OCI-LY1 (cell line): ENCODE data around the gene TMEM63B.

ENCODE experiments used
- H2AFZ ChIP-seq: fragments of 200-600 bp; sonication (generic), shearing (Covaris generic); 2 replicates; pipeline ENCODE4 v1.6.0; 2014; ENCODE audit warnings: antibody characterized with exemption, mild to moderate bottlenecking, low read length
- H3F3A ChIP-seq: fragments of 200-600 bp; sonication (generic), shearing (Covaris generic); 2 replicates; pipeline ENCODE4 v1.6.0; 2014; ENCODE audit warnings: mild to moderate bottlenecking, antibody characterized with exemption, low read length, moderate library complexity; ENCODE audit not compliant: insufficient read depth
- H3K27ac ChIP-seq: fragments of 200-600 bp; sonication (generic); 2 replicates; pipeline ENCODE4 v1.5.1; 2014; ENCODE audit warnings: low read length, mixed run types, mild to moderate bottlenecking, low read depth; ENCODE audit not compliant: poor library complexity, severe bottlenecking
- H3K27me3 ChIP-seq: fragments of 200-600 bp; sonication (generic); 2 replicates; pipeline ENCODE4 v1.6.0; 2014; ENCODE audit warnings: antibody characterized with exemption, mild to moderate bottlenecking, low read length, moderate library complexity; ENCODE audit not compliant: insufficient read depth
- H3K36me3 ChIP-seq: fragments of 200-600 bp; sonication (generic); 2 replicates; pipeline ENCODE4 v1.6.1; 2014; ENCODE audit warnings: mild to moderate bottlenecking, antibody characterized with exemption, low read length, moderate library complexity, mixed read lengths; ENCODE audit not compliant: insufficient read depth
- H3K4me1 ChIP-seq: fragments of 200-600 bp; sonication (generic); 2 replicates; pipeline ENCODE4 v1.5.1; 2014; ENCODE audit warnings: mild to moderate bottlenecking, low read length, moderate library complexity; ENCODE audit not compliant: insufficient read depth, severe bottlenecking
- H3K4me2 ChIP-seq: fragments of 200-600 bp; sonication (generic), shearing (Covaris generic); 2 replicates; pipeline ENCODE4 v1.6.1; 2014; ENCODE audit warnings: low read length
- H3K4me3 ChIP-seq: fragments of 200-600 bp; sonication (generic); 2 replicates; pipeline ENCODE4 v1.5.1; 2014; ENCODE audit warnings: low read length, low read depth, mild to moderate bottlenecking, mixed read lengths; ENCODE audit not compliant: poor library complexity, severe bottlenecking
- H3K79me2 ChIP-seq: fragments of 200-600 bp; shearing (Covaris generic); 2 replicates; pipeline ENCODE4 v1.6.1; 2016; ENCODE audit warnings: mixed run types, low read length, mixed read lengths; ENCODE audit not compliant: insufficient read depth
- H3K9ac ChIP-seq: fragments of 200-600 bp; sonication (generic), shearing (Covaris generic); 2 replicates; pipeline ENCODE4 v1.6.1; 2014; ENCODE audit warnings: mild to moderate bottlenecking, low read length, mixed read lengths
- H3K9me2 ChIP-seq: fragments of 200-600 bp; sonication (generic), shearing (Covaris generic); 2 replicates; pipeline ENCODE4 v1.6.1; 2014; ENCODE audit warnings: low read depth, mild to moderate bottlenecking, low read length, mixed read lengths
- H3K9me3 ChIP-seq: fragments of 200-600 bp; shearing (Covaris generic); 2 replicates; pipeline ENCODE4 v1.6.1; 2014; ENCODE audit warnings: low read length, mixed read lengths
- H4K20me1 ChIP-seq: fragments of 200-600 bp; sonication (generic), shearing (Covaris generic); 2 replicates; pipeline ENCODE4 v1.6.0; 2016; ENCODE audit warnings: mild to moderate bottlenecking, low read length; ENCODE audit not compliant: insufficient read depth
- CTCF ChIP-seq: fragments of 200-600 bp; sonication (generic), shearing (Covaris generic); IDR thresholded peaks from 2 replicates; pipeline ENCODE4 v1.5.1; 2017; ENCODE audit warnings: mild to moderate bottlenecking, antibody characterized with exemption, low read length, moderate library complexity, mixed read lengths
- EZH2 ChIP-seq: fragments of 200-600 bp; sonication (generic), shearing (Covaris generic); IDR thresholded peaks from 2 replicates; pipeline ENCODE4 v1.8.0; 2017; ENCODE audit warnings: borderline replicate concordance, mixed run types, mild to moderate bottlenecking, antibody characterized with exemption, low read length, moderate library complexity, mixed read lengths

The TMEM63B gene

GRCh38 chr6:44082872-44083321 lies 44.5 kb upstream of the TMEM63B start:
- no peak overlapping the region for H3K27ac ChIP-seq
- no peaks in the 10 kb centered on the region for H3F3A ChIP-seq
- H3K36me3 ChIP-seq = no peaks in the 10 kb centered on the region
- peak overlapping the region; percentile 28; the same call in 1 of the 2 replicates for H3K4me2 ChIP-seq
- H3K4me3 ChIP-seq = peak overlapping the region; percentile 40
- H3K4me1 ChIP-seq = peaks cover 72% of the 10 kb centered on the region
- TF ChIP-seq CTCF (no peak), EZH2 (no peak)
- no peaks in the 10 kb centered on the region for H4K20me1 ChIP-seq
- H3K79me2 ChIP-seq = no peaks in the 10 kb centered on the region
- no peaks in the 10 kb centered on the region for H3K9me2 ChIP-seq
- H2AFZ ChIP-seq = no peak overlapping the region
- H3K27me3 ChIP-seq = no peaks in the 10 kb centered on the region
- no peaks in the 10 kb centered on the region for H3K9me3 ChIP-seq
- H3K9ac ChIP-seq = no peak overlapping the region; the same call in 1 of the 2 replicates

GRCh38 chr6:44084231-44085014 lies 42.9 kb upstream of the TMEM63B start:
- Histone ChIP-seq H3K4me1 (peaks cover 57% of the 10 kb centered on the region), H3K79me2 (no peaks in the 10 kb centered on the region), H3K4me2 (peak overlapping the region; percentile 28; the same call in 1 of the 2 replicates), H3K36me3 (0 out of 2 replicates have a peak, but pooled peaks cover 2% of the 10 kb centered on the region), H3K9ac (peak overlapping the region; percentile 25; the same call in 1 of the 2 replicates), H3K9me3 (no peaks in the 10 kb centered on the region), H4K20me1 (no peaks in the 10 kb centered on the region), H3K27me3 (no peaks in the 10 kb centered on the region), H3K4me3 (peak overlapping the region; percentile 40), H2AFZ (no peak overlapping the region), H3F3A (no peaks in the 10 kb centered on the region), H3K27ac (no peak overlapping the region), H3K9me2 (no peaks in the 10 kb centered on the region)
- TF ChIP-seq CTCF (no peak), EZH2 (no peak)

GRCh38 chr6:44085219-44085618 lies 42.1 kb upstream of the TMEM63B start:
- H4K20me1 ChIP-seq = no peaks in the 10 kb centered on the region
- no peaks in the 10 kb centered on the region for H3F3A ChIP-seq
- H3K27me3 ChIP-seq = no peaks in the 10 kb centered on the region
- H3K79me2 ChIP-seq = no peaks in the 10 kb centered on the region
- no peak overlapping the region for H3K9ac ChIP-seq
- H3K4me1 ChIP-seq = peaks cover 55% of the 10 kb centered on the region
- H2AFZ ChIP-seq = no peak overlapping the region
- TF ChIP-seq CTCF (no peak), EZH2 (no peak)
- H3K27ac ChIP-seq = no peak overlapping the region
- no peaks in the 10 kb centered on the region for H3K9me2 ChIP-seq
- no peak overlapping the region; the same call in 1 of the 2 replicates for H3K4me2 ChIP-seq
- 0 out of 2 replicates have a peak, but pooled peaks cover 3% of the 10 kb centered on the region for H3K36me3 ChIP-seq
- no peaks in the 10 kb centered on the region for H3K9me3 ChIP-seq
- H3K4me3 ChIP-seq = no peak overlapping the region
